Activated CD8-positive, alpha-beta memory T cell treated with anti-CD3 and anti-CD28 coated beads, Interleukin-2, amount 50 U/mL, for 1 hour (primary cell): Measurements from ENCODE around the gene LIPC.

Experiments used
- DNase-seq: peaks from one replicate; pipeline ENCODE4 v3.0.0-alpha.2; 2020; ENCODE audit errors: extremely low read depth

The LIPC gene

DNA sequence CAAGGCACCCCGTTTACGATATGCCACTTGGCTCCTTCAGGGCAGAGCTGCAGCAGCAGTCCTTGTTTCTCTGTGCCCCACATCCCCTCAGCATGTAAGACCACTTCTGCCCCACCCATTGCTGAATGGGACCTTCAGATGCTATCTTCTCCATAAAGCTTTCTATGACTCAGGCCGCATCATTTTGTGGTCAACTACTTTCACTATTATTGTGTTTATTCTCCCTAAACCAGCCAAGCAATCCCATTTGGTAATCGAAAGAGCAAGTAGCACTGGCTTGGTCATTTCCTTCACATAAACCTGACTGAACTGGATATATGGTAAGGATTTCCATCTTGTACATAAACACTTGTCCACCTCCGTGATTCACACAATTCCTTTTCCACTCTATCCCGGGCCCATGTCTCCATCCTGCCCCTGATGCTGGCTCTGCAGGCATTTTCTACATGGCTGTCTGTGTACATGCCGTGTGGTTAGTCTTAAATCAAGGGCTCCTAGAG lies 25.7 kb downstream of the LIPC start:
- no peak for DNase-seq

- DNase-seq, result no peak
Measured at GRCh38 chr15:58458076-58458475, 26.3 kb downstream of the LIPC start.

DNA sequence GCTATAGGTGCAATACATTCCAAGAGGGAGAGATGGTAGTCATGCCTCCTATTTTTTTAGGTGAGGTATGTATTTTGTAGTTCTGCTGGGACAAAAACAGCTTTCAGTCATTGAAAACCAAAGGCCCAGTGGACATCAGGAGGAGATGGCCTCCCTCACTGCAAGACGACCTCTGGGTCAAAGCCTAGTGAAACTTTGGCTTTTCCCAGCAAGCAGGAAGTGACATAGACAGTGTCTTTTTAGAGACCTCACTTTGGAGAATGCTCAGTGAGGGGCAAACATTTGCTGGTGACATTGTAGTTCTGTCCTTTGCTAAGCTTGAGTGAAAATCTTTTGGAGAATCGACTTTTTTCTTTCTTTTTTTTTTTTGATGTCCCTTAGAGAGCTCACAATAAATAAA lies 27.3 kb downstream of the LIPC start:
- DNase-seq, result no peak

DNA sequence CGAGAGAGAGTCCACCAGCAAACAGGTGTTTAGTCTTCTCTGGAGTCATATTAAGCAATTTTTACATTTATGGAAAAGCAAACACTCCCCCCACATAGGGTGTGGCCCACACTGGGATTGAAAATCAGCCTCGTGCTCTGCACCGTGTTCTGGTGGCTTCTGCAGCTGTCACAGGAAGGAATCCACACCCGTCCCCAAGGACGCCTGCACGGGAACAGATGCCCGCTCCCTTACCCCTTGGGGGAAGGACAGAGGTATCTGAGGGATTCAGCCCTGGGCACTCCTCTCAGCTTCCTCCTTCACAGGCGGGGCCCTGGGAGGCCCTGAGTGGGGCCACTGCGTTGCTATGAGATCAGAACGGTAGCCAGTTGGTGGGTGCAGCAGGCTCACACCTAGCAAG lies 27.8 kb downstream of the LIPC start:
- no peak for DNase-seq

DNA sequence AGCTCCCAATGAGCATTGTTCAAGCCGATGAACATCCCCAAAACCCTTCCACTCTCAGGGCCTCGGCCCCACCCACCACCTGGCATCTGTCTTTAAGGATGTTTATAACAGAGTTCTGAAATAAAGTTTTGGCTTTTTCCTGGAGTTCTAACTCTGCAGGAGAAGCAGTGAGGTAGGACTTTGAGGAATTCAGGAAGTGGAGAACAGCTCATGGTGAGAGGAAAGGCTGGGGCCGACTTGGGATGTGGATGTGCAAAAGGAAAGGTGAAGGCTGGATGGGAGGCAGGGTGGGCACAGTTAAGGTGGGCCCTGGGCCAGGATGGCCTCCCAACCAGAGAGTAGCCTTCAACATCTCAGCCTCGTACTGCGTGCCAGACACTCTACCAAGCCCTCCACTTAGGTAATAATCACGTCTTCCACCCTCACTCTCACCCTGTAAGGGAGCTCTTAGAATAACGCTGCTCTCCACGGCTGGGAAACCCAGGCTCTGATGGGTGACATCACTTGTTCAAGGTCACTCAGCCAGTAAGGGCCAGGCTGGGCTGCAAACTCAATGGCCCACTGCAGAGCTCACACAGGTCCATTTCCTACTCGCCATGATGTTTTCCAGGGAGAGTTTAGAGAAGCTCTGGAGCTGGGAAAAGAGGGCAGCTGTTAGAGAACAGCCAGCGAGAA lies 28.5 kb downstream of the LIPC start:
- DNase-seq, result no peak

- no peak for DNase-seq
Measured at GRCh38 chr15:58460872-58461271, 29.1 kb downstream of the LIPC start.

DNA sequence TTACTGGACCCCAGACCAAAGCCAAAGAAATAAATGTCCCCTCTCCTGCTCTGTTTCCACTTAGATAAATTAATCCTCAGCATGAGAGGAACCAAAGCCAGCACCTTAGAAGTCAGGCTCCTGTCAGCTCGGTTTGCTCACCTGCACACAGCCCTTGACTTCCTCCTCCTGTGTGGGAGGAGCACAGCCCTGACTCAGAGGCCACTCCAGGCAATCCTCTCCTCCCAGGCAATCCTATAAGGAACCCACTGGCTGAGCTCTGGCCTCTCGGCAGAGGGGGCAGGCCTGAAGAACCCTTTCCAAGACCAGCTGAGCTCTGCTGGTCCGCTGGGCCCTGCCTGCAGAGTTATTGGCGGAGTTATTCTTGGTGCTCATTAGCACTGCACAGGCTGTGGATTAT lies 30.8 kb downstream of the LIPC start:
- no peak for DNase-seq

DNA sequence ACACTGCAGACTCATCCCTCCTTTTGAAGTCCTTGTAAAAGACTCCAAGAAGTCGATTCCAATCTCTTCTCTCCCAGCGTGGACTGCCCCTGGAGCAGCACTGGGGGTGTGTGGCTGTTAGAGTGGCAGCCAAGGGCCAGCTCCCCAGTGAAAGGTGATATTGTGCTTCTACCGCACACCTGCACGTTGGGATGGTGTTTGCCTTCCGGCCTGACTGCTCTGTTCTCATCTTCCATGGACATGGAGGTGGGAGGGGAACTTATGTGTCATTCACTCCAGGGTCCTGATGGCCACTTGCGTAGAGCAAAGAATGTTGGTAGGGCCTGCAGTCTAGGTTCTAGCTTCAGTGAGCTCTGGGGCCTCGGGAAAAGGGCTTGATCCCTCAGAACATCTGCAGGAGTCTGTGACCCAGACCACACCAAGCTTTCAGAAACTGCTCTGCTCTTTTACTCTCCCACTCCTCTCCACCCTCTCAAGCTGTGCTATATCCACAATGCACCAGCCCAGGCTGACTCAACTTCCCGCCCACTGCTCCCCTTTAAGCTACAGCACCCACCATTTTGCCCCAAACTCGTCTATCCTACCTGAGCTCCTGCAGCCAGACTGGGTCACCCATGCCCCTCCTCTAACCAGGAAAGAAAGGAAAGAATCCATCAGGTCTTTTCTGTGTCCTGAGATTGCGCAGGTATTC lies 31.3 kb downstream of the LIPC start:
- DNase-seq, result no peak

GRCh38 chr15:58463815-58464650 lies 32.2 kb downstream of the LIPC start:
- DNase-seq, result no peak

- no peak for DNase-seq
Measured at GRCh38 chr15:58465070-58465469, 33.3 kb downstream of the LIPC start.

DNA sequence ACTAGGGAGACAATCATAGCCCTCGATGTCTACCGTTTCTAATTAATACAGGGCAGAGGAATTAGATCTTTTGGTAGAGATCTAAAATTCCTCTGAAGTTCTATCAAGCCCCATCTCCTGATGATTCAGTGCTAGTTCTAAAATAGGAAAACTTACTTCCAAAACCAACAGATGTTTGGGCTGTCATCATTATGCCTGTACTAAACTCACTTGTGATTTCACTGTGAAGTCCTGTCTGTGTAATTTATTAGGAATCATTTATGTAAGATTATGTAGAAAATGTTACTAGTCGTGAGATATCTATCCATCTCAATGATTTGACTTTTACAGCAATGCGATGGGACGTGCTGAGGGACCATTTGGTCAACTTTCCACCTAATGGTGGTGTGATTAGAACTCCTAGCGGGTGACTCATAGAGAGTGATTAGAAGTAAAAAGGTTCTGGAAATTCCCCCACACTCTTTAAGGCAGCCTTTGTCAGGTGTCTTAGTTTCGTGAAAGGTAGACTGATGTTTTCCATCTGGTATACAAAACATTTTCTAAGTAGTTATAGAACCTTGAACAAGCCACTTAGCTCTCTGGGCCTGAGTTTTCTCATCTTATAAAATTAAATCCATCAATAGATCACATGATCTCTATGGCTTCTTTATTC lies 34.2 kb downstream of the LIPC start:
- no peak for DNase-seq

DNA sequence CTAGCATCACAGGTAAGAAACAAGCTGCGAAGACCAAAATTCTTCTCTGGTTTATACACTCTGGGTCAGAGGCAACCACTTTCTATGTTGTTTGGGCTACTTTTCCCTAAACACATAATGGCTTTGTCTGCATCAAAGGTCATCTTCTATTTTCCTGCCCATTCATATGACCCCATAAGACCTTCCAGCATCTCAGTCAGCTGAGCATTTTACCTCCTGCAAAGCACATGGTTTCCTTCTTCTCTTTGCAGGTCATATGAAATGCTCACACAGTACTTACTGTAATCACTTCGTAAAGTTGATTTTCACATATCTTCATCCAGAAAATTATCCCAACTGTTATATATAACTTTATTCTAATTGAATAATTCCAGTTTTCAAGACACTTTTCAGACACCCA lies 34.8 kb downstream of the LIPC start:
- no peak for DNase-seq

DNA sequence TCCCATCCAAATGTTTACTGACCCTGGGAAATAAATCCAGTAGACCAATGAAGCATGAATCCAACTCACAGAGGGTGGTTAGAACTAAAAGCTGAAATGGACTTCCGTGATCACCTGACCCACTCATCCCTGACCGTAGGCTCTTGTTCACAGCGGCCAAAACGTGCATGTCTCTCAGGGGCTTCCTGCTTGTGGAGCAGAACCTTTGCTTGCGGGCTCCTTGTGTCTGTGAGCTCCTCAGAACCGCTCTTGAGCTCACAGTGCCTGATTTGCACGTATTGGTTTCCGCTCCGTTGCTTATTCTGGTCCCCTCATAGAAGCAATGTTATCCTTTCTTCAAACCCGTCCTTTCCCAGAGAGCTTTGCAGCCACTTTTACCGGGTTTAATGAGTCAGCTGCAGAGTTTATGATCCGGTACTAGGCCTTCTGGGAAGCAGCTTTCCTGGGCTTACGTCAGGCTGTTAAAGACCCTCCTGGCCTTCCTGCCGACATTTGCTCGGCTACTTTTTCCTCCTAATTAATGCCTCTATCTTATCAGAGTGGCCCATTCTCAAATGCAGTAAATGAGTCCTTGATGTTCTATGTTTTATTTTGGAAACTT lies 35.4 kb downstream of the LIPC start:
- DNase-seq, result no peak

- no peak for DNase-seq
Measured at GRCh38 chr15:58467722-58468423, 36.1 kb downstream of the LIPC start.

GRCh38 chr15:58469432-58470353 lies 37.9 kb downstream of the LIPC start:
- DNase-seq, result no peak

GRCh38 chr15:58471348-58471747 lies 39.6 kb downstream of the LIPC start:
- DNase-seq, result no peak

DNA sequence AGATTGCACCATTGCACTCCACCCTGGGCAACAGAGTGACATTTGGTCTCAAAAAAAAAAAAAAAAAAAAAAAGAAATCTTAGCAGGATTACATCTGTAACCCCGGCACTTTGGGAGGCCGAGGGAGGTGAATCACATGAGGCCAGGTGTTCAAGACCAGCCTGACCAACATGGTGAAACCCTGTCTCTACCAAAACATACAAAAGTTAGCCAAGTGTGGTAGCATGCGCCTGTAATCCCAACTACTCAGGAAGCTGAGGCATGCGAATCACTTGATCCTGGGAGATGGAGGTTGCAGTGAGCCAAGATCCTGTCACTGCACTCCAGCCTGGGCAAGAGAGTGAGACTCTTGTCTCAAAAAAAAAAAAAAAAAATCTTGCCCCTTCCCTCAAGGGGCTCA lies 40.4 kb downstream of the LIPC start:
- DNase-seq, result no peak

DNA sequence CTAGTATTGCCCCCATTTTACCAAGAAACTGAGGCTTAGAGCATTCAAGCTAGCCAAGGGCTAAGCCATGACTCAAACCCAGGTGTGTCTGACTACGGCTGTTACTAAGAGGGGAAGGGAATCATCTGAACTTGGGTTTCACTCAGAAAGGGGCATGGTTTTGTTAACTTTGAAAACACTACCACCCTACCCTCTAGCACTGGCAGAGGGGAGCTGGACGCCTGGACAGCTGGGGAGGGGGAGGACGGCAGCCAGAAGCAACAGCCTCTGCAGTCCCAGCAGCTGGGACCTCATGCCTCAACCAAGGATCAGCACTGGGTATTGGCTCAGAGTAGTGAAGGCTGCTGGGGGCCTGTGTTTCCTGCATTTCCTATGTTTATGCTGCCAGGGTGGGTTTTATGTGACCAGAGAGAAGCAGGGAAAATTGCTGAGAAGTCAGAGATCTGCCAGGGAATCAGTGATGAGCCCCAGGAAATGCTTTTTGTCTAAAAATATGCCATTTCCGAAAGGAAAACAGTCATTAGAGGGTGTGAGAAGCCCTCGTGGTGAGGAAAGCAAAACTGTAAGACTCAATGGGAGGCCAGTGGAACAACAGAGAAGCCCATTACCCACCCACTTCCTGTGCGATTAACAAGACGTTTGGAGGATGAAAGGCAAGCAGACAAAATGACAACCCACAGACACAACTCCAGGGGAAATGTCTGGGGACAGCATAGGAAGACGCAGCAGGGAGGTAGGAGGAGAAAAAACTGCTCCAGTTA lies 41.2 kb downstream of the LIPC start:
- DNase-seq, result peak; percentile 27

DNA sequence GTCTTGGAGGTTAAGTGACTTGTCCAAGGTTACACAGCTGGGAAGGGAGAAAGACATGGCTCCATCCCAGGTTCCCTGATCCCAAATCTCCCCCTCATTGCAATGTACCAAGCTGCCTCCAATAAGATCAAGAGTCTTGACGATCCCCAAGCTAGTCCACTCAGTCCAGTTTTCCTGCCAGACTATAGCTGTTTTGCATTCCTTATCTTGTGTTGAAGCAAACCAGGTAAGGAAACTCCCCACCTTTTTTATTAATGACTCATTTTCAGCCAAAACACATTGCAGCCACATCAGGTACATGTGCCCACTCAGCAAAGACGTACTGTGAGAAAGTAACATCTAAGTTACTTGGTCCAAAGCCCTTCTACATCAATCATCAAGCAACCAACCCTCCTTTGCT lies 41.9 kb downstream of the LIPC start:
- DNase-seq, result no peak
